Heart left ventricle (tissue), 13 donors: ENCODE measurements around the gene ACP4.

Experiments used
- CTCF ChIP-seq, 12 donors: fragments of 200-600 bp; sonication (generic) in 4 of 12; IDR thresholded peaks; one replicate each; pipeline versions ENCODE4 v1.5.0 to v1.8.0; 2018 to 2022; ENCODE audit warnings: antibody characterized with exemption in 12 of 12, mild to moderate bottlenecking in 5 of 12
- POLR2A ChIP-seq, 2 donors: fragments of 450-650 bp; IDR thresholded peaks; one replicate each; pipeline ENCODE4 v1.6.1; 2017; ENCODE audit warnings: antibody characterized with exemption in 2 of 2, mild to moderate bottlenecking in 2 of 2, moderate library complexity in 2 of 2
- donor health status: ischemic (EF 13 %, LVEDD 7.1; RV severe dilation, severe dysfunction).
- donor health status: DM: no; HTN: yes; CAD: no.
- donor health status: DM: no; HTN: no; CAD: no.
- donor health status: ischemic (EF 25% LVEDD 6.9; RV normal size, moderate dysfunction).
- donor health status: ischemic (EF 25% LVEDD 5.7; RV mildly dilated, moderate dysfunction).
- donor health status: ischemic (EF 35%, LVEDD 5.7; RV mildly dilated, moderate dysfunction).
- donor health status: nonischemic (EF 11% LVEDD 7.7; RV severe dilation, severe dysfunction).
- donor health status: DM: yes; HTN: yes; CAD: no.
- donor health status: PGD.
- donor health status: ischemic (EF 29% LVEDD 5.4; RV normal size, mild dysfunction).
- donor health status: nonischemic (EF 23%, LVEDD 6.1; RV moderate dilation, normal function).

- TF ChIP-seq CTCF (IDR thresholded peaks at IDR 0.05) = no peak
- TF ChIP-seq POLR2A (IDR thresholded peaks at IDR 0.05) = no peak
Measured at GRCh38 chr19:50776131-50776530, 14.1 kb upstream of the ACP4 start.
